Fibroblast of peridontal ligament (primary cell): ENCODE results near the gene AARS1.
A peak's percentile ranks its signal among the peaks of the same experiment; 100 is the strongest.
"Not testable (repeated sequence)": the region's sequence is repeated elsewhere in the genome, so short reads cannot be mapped to it uniquely, and the experiment has no call there.

ENCODE experiments used
- DNase-seq: peaks from one replicate; pipeline ENCODE4 v3.0.0-alpha.2; 2010; ENCODE audit errors: extremely low read depth

The AARS1 gene

DNA sequence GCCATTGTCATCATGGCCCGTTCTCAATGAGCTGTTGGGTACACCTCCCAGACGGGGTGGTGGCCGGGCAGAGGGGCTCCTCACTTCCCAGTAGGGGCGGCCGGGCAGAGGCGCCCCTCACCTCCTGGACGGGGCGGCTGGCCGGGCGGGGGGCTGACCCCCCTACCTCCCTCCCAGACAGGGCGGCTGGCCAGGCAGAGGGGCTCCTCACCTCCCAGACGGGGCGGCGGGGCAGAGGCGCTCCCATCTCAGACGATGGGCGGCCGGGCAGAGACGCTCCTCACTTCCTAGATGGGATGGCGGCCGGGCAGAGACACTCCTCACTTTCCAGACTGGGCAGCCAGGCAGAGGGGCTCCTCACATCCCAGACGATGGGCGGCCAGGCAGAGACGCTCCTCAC is 64.7 kb downstream of the AARS1 start:
- DNase-seq, result not testable (repeated sequence)

DNA sequence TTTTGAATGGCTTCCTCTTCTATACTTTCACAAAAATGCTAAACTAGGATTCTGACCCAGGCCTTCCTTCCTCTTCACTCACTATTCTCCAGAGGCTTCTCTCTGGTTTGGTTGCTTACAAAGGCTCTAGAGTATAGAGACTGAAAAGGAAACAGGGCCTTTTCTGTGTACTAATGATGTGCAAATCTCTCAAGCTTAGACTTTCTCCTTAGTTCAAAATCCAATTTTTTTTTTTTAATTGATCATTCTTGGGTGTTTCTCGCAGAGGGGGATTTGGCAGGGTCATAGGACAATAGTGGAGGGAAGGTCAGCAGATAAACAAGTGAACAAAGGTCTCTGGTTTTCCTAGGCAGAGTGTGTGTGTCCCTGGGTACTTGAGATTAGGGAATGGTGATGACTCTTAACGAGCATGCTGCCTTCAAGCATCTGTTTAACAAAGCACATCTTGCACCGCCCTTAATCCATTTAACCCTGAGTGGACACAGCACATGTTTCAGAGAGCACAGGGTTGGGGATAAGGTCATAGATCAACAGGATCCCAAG is 65.3 kb downstream of the AARS1 start:
- not testable (repeated sequence) for DNase-seq

DNA sequence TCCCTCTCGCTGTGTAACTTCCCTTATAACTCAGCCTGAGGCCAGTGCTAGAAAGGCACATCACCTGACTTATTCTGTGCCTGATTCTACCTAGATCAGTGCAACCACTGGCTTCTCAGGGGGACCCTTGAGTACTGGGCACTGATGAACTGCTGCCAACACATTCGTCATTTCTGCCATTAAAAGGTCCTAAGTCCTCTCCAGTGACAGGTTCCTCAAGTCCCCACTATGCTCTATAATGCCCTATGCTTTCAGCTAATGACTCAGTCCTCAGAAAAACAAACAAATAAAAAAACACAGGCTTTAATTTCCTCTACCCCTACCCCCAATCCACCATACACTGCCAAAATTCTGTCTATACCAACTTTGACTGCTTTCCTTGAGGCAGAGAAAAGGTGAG is 66.1 kb downstream of the AARS1 start:
- not testable (repeated sequence) for DNase-seq

DNA sequence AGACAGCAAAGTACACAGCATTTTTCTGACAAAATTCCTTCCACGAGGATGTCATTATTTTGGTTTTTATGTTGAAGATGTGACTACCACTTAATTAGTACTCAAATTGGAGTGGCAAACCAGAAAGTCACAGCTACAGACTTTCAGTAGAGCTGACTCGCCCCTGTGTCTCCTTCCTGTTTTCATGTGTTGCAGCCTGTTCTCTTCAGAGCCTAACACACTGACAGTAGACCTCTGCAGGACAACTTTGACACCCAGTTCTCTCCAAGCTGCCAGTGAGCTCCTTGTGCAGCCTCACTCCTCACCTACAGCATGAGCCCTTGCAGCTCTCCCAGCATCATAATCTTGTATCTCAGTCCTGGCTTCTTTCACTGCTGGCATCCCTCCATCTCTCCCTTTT is 66.7 kb downstream of the AARS1 start:
- not testable (repeated sequence) for DNase-seq

DNA sequence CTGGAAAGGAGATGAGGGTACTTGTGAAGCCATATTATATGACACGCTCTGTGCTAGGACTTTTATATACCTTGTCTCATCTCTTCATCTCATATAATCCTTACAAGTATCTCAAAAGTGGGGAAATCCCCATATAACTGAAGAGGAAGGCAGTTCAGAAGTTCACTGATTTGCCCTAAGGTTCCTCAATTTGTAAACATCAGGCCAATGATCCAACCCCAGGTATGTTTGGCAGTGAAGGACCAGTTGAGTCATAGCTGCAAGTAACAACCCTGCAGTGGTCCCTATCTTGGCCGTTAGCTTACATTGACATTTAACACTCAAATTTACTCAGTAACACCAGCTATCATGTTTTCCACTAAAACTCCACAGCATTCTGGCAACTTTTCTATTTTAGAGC is 70.7 kb downstream of the AARS1 start:
- DNase-seq, result not testable (repeated sequence)

DNA sequence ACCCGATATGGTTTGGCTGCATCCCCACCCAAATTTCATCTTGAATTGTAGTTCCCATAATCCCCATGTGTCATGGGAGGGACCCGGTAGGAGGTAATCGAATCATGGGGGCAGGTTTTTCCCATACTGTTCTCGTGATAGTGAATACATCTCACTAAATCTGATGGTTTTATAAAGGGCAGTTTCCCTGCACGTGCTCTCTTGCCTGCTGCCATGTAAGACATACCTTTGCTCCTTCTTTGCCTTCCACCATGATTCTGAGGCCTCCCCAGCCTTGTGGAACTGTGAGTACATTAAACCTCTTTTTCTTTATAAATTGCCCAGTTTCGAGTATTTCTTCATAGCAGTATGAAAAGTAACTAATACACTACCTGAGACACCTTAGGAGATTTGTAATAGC is 82.9 kb downstream of the AARS1 start:
- DNase-seq, result not testable (repeated sequence)

DNA sequence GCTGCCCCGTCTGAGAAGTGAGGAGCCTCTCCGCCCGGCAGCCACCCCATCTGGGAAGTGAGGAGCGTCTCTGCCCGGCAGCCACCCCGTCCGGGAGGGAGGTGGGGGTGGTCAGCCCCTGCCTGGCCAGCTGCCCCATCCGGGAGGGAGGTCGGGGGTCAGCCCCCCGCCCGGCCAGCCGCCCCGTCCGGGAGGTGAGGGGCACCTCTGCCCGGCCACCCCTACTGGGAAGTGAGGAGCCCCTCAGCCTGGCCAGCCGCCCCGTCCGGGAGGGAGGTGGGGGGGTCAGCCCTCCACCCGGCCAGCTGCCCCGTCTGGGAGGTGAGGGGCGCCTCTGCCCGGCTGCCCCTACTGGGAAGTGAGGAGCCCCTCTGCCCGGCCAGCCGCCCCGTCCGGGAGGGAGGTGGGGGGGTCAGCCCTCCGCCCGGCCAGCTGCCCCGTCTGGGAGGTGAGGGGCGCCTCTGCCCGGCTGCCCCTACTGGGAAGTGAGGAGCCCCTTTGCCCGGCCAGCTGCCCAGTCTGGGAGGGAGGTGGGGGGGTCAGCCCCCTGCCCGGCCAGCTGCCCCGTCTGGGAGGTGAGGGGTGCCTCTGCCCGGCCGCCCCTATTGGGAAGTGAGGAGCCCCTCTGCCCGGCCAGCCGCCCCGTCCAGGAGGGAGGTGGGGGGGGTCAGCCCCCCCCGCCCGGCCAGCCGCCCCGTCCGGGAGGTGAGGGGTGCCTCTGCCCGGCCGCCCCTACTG is 84.5 kb downstream of the AARS1 start:
- DNase-seq, result not testable (repeated sequence)

DNA sequence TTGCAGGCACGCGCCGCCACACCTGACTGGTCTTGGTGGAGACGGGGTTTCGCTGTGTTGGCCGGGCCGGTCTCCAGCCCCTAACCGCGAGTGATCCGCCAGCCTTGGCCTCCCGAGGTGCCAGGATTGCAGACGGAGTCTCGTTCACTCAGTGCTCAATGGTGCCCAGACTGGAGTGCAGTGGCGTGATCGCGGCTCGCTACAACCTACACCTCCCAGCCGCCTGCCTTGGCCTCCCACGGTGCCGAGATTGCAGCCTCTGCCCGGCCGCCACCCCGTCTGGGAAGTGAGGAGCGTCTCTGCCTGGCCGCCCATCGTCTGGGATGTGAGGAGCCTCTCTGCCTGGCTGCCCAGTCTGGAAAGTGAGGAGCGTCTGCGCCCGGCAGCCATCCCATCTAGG is 85.3 kb downstream of the AARS1 start:
- DNase-seq, result not testable (repeated sequence)

DNA sequence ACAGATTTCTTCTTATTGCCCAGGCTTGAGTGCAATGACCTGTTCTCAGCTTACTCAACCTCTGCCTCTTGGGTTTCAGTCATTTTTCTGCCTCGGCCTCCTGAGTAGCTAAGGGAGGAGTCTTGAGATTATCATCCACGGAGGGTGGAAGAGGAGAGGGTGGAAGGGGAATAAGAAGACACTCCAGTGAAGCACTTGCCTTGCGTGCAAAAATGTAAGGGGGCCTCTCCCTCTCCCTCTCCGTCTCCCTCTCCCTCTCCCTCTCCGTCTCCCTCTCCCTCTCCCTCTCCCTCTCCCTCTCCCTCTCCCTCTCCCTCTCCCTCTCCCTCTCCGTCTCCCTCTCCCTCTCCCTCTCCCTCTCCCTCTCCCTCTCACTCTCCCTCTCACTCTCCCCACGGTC is 85.8 kb downstream of the AARS1 start:
- peak; percentile 17 for DNase-seq
